GM12801 (cell line): ENCODE data around the gene HSPA9.

Experiments used
- TF ChIP-seq, protein P1 (sequence below): IDR thresholded peaks from one replicate; pipeline ENCODE4 v1.5.1; 2011; ENCODE audit warnings: control low read depth; ENCODE audit not compliant: insufficient read length; ENCODE audit errors: extremely low read depth

HSPA9 gene

DNA sequence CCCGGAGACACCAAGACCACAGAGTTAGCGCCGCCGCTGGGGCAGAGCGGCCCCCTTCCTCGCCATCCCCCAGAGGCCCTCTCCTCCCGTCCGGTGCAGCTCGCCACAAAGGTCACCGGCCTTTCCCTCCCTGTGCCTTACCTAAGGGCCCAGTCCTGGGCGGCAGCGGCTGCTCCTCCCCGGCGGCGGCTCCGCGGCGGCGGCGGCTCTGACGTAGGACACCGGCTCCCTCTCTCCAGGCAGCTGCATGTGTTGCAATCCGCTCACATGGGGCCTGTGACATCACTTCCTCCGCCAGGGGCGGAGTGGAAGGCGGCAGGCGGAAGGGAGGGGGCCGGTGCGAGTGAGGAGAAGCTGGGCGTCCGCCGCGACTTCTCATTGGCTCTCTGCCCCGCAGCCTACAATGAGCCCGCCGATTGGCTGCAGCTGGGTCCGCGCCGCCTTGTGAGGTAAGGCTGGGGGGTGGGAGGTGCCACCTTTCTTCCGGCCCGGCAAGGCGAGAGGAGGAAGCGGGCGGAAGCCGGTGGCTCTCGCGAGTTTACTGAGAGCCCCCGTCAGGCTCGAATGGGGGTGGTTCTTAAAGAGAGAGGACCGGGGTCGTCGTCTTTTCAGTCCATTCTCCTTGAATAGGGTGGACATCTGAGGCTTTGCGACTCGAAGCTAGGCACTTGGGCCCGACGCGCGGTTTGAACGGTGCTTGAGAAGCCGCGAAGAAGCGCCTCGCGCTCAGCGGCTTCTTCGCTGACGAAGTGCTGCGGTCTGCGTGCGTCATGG, 32.1 kb downstream of the HSPA9 start, which contains the start of gene ETF1:
Gene ETF1, minus strand, starts transcription at position 281 of the 774 bp plus-strand sequence. CDS start 318 bp downstream, outside the sequence.
- TF ChIP-seq, protein P1, sequence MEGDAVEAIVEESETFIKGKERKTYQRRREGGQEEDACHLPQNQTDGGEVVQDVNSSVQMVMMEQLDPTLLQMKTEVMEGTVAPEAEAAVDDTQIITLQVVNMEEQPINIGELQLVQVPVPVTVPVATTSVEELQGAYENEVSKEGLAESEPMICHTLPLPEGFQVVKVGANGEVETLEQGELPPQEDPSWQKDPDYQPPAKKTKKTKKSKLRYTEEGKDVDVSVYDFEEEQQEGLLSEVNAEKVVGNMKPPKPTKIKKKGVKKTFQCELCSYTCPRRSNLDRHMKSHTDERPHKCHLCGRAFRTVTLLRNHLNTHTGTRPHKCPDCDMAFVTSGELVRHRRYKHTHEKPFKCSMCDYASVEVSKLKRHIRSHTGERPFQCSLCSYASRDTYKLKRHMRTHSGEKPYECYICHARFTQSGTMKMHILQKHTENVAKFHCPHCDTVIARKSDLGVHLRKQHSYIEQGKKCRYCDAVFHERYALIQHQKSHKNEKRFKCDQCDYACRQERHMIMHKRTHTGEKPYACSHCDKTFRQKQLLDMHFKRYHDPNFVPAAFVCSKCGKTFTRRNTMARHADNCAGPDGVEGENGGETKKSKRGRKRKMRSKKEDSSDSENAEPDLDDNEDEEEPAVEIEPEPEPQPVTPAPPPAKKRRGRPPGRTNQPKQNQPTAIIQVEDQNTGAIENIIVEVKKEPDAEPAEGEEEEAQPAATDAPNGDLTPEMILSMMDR = no peak

DNA sequence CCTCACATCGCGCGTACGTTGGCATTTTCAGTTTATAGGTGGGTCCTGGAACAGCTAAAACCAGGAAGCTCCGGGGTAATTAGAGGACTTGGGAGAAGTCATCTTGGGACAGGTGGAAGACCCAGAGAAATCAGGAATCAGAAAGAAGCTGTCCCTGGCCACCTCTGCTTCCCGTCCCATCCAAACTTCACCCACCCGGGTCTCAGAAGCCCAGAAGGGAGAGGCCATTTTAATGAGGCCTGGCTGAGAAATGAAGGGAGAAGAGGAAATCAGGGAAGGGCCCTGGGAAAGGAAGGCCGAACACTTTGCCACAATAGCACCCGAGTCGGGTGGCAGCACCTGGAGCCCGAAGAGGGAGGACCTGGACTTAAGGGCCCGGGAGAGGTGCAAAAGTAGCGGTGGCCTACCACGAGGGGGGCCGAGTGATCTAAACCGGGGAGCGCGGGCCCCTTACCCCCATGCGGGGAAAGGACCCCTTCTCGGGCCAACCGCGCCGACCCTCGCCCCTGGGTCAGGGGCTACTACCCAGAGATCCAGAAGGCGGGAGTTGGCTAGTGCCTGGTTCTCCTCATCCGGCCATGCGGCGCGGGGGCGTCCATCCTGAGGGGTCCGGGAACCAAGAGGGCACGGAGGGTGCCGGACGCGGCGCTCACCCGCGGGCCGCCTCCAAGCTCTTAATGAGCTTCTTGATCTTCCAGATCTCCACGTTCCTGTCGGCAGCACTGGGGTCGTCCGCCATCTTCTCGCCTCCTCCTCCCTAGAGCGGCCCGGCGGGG, 32.8 kb downstream of the HSPA9 start:
- TF ChIP-seq, protein P1 = no peak

DNA sequence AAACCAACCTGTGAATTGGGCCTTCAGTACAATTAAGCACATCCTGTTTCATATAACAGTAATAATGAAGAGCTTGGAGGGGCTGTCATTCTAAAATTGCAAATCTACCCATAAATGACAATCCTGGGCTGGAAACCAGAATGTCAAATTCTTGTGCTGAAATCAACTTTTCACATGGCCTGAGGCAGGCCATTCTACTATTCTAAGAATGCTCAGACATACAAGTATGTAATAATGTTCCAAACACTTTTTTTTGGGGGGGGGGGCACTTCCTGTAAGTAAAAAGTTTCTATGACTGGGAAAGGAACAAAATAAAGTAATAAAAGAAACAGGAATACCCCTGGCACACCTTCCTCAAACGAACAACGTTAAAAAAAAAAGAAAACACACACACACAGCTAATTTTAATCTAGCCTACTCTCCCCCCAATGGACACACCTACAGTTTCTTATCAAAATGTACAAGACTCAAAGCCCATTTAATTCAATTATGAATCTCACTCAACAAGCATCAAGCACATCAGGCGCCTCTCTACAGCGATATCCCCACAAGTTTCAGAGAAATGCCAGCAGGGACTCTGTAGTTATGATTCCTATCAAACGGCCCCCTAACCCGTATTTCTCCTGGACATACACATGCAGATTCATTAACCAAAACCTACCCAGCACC, 33.6 kb downstream of the HSPA9 start:
- TF ChIP-seq, protein P1 = no peak

DNA sequence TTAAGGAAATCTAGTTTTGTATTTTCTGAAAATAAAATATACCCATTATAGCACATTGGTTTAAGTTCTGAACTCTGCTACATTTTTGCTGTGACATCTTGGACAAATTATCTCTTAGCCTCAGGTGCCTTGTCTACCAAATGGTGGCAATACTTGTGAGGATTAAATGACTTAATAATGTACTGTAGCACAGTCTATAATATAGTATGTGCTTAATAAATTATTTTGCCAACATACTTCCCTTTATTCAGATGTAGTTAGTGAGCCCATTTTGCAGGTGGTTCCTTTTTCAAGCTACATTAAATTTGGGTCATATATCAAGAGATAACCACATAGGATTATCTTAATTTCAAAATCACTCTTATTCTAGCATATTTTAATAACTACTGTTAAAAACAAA, 35.4 kb downstream of the HSPA9 start:
- TF ChIP-seq, protein P1 = no peak

DNA sequence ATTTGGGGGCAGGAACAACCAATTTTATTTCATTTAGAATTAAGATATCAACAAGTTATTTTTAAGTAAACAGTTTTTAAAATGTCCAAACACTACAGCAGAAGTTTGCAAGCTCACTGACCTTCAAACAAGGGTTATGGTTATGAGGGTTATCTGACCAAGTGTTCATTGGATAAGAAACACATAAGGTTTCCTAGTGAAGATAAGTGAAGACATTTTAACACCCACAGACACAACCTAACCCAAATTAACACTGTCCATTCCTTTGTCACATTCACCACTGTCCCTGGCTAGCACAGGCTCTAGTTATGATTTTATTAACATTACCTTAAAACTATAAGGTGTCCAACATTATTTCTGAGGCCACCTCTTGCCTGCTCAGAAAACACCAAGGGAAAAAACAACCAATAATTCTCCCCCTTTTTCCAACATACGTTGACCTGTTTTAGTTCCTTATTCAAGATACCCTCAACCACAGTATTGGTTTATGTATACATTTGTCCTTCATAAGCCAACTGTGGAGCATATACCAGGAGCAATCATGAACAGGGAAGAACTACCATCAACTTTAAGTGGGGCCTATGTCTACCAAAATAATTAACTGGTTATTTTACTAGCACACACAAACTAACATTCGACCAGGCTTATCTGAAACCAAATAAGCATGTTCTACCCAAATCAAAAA, 36.1 kb downstream of the HSPA9 start:
- TF ChIP-seq, protein P1 = no peak

DNA sequence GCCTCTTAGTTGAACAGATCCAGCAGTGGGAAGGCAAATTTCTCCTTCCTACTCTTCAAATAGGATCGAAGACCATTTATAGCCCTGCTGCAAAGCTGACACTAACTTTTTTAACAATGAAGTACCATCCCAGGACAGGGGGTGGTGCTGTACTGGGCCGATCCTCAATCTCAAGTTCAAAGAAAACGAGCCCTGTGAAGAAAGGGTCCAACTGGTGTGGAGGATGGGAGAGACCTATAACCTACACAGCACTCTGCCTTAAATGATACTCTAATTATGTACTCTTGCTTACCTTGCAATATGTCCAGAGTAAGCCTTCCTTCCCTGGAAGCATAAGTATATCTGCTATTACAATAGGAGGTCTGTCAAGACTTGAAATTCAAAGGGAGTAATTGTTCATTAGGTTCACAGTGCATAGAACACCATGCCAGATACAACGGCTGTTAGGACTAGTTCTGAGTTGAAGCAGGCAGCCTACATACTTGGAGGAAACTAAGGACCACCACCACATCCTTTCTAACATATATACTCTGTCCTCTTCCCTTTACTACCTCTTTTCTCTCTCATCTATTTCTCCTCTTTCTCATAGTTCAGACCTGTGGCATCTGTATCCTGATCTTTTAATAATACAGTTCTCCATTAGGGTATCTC, 38.4 kb downstream of the HSPA9 start:
- TF ChIP-seq, protein P1 = no peak
